Stomach (tissue), 4 donors: ENCODE data around the gene CBLB.

Experiments
- CTCF ChIP-seq, 7 experiments: fragments of 450-650 bp in 4 of 7; fragments of 200-600 bp in 3 of 7; sonication (generic) in 3 of 7; IDR thresholded peaks; one replicate each; pipeline ENCODE4 v1.5.1; 2016 to 2019; ENCODE audit warnings: antibody characterized with exemption in 7 of 7, control low read depth in 2 of 7, mild to moderate bottlenecking in 1 of 7
- POLR2A ChIP-seq, 4 donors: fragments of 450-650 bp; IDR thresholded peaks; one replicate each; pipeline ENCODE4 v1.6.1; 2016; ENCODE audit warnings: antibody characterized with exemption in 4 of 4, control low read depth in 2 of 4, mild to moderate bottlenecking in 1 of 4, moderate library complexity in 1 of 4
- POLR2AphosphoS5 ChIP-seq, 3 donors: sonication (generic); formaldehyde crosslinking; IDR thresholded peaks; one replicate each; pipeline ENCODE4 v1.6.1; 2016; ENCODE audit warnings: antibody characterized with exemption in 3 of 3

DNA sequence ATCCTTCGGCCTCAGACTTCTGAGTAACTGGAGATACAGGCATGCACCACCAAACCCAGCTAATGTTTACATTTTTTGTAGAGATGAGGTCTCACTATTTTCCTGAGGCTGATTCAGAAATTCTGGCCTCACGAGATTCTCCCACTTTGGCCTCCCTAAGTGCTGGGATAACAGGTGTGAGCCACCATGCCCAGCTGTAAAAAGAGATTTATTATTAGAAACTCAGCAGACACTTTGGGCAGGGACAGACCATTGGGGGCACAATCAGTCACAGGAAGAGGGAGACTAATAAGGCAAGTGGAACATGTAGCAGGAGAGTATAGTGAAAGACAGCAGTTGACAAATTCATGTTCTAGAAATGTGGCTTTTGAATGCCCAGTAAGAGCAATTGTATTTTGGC, 249.2 kb downstream of the CBLB start:
- TF ChIP-seq CTCF (IDR thresholded peaks at IDR 0.05) (no peak), POLR2A (IDR thresholded peaks at IDR 0.05) (no peak), POLR2AphosphoS5 (IDR thresholded peaks at IDR 0.05) (no peak)
